Activated naive CD8-positive, alpha-beta T cell (primary cell): ENCODE results near the gene BZW1.

ENCODE experiments used
- H3K27ac Mint-ChIP-seq: one replicate; pipeline ENCODE4 v1.8.0; 2021; ENCODE audit warnings: mixed read lengths
- H3K27me3 Mint-ChIP-seq: one replicate; pipeline ENCODE4 v1.8.0; 2021; ENCODE audit warnings: mixed read lengths
- H3K36me3 Mint-ChIP-seq: one replicate; pipeline ENCODE4 v1.8.0; 2021; ENCODE audit warnings: mixed read lengths
- H3K4me1 Mint-ChIP-seq: one replicate; pipeline ENCODE4 v1.8.0; 2021; ENCODE audit warnings: low read depth, mixed read lengths
- H3K4me3 Mint-ChIP-seq: one replicate; pipeline ENCODE4 v1.8.0; 2021; ENCODE audit warnings: mild to moderate bottlenecking, mixed read lengths
- H3K9me3 Mint-ChIP-seq: one replicate; pipeline ENCODE4 v1.8.0; 2021; ENCODE audit warnings: low read depth, mixed read lengths

Gene BZW1

DNA sequence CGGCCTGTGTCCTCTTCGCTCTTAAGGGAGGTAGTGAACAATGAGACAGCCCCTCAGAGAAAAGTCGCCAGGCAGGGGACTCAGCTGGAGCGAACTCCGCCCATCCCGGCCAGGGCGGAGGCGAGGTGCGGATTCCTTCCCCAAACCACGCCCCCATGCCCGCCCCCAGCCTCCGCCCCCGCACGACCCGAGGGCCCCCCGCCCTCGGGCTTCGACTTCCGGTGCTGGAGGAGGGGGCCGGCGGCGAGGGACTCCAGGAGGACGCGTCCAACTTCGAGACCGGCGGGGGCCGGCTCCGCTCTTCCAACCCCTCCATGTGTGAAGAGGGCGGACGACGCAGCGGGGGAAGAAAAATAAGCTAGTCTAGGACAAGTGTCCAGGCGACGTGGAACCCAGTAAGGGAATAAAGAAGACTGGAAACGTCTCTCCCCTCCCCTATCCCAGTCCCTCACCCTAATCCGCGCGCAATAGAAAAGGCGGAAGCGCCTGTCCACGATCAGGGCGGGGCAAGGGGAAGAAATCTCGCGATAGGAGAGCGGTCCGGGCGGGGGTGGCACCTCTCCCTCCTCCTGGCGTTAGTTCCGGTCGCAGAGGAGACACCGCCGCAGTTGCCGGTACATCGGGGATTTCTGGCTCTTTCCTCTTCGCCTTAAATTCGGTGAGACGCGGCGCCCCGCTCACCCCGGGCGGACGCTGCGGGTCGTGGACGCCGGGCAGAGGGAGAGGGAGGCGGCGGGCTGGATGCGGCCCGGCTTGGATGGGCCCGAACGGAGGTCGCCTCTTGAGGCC is at the start of gene BZW1:
TSS of gene BZW1 (plus strand) at position 578 of the 789 bp plus-strand sequence. CDS start 1,308 bp downstream, outside the sequence.
- Mint-ChIP-seq H3K9me3 (no peaks in the 10 kb centered on the region), H3K4me3 (peak within 1 kb of the TSS; percentile 99), H3K4me1 (peaks cover 49% of the 10 kb centered on the region), H3K36me3 (peaks cover 25% of the 10 kb centered on the region), H3K27me3 (no peaks in the 10 kb centered on the region), H3K27ac (peak within 1 kb of the TSS; percentile 97)

DNA sequence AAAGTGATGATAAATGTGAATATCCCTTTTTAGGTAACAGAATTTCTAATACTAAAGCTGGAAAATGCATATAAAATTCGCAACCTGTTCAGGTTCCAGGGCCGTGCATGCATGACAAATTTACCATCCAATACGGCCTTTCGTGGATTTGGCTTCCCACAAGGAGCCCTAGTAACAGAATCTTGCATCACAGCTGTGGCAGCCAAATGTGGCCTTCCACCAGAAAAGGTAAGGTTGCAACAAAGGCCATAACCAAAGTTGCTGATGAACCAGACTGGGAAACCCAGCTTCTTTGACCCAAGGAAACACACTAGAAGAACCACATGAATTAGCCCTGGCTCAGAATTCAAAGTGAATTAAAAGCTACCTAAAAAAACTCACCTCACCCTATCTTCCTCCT is 49.6 kb upstream of the BZW1 start:
- Mint-ChIP-seq H3K4me1 (peaks cover 20% of the 10 kb centered on the region), H3K36me3 (no peaks in the 10 kb centered on the region), H3K27ac (no peak overlapping the region), H3K9me3 (no peaks in the 10 kb centered on the region), H3K27me3 (no peaks in the 10 kb centered on the region), H3K4me3 (no peak overlapping the region)

DNA sequence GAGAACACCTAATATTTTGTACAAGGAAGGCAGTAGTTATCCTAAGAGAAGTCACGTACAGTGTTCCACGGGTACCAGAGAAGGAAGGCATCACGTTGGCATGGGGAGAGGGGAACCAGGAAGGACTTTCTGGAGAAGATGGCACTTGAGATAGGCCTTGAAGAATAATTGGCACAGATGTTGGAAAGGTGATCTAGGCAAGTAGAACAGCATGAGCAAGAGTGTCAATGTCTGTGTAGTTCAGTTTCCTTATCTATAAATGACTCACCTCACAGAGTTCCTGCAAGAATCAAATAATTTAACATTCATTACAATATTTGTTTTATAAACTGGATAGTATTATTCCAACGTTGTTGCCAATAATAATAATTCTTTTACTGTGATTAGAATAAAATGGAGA is 48.3 kb upstream of the BZW1 start:
- H3K36me3 Mint-ChIP-seq: no peaks in the 10 kb centered on the region
- no peak overlapping the region for H3K27ac Mint-ChIP-seq
- no peaks in the 10 kb centered on the region for H3K27me3 Mint-ChIP-seq
- H3K4me3 Mint-ChIP-seq: no peak overlapping the region
- peaks cover 20% of the 10 kb centered on the region for H3K4me1 Mint-ChIP-seq
- H3K9me3 Mint-ChIP-seq: no peaks in the 10 kb centered on the region

DNA sequence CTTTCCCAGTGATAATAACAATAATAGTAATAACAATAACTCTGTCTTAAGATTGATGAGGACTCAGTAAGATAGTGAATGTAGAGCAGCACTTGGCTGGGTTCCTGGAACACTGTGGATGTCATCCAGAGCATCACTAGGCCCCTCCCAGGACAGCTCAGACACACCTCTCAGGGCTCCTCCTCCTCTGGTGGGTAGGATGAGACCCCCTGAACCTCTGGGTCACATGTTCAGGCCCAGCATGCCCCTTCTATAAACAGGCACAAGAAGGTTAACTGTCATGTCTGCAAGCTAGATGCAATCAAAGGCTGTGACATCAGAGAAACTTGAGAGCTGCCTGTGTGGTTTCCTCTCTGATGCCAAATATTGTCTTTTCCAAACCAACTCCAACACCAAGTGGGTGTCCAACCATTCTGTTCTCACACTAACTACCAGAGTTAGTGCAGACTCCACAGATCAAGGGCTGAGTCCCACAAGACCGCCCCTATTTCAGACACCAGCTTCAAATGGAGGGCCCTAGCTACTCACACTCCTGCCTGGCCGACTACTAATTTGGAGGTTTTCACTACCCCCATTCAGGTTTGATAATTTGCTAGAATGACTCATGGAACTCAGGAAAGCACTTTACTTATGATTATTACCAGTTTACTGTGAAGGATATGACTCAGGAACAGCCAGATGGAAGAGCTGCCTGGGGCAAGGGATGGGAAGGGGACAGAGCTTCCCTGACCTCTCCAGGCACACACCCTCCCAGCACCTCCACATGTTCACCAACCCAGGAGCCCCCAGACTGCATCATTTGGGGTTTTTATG is 46.4 kb upstream of the BZW1 start:
- Mint-ChIP-seq H3K36me3 (no peaks in the 10 kb centered on the region), H3K27ac (peak overlapping the region; percentile 86), H3K4me3 (peak overlapping the region; percentile 42), H3K4me1 (peaks cover 20% of the 10 kb centered on the region), H3K27me3 (no peaks in the 10 kb centered on the region), H3K9me3 (no peaks in the 10 kb centered on the region)

DNA sequence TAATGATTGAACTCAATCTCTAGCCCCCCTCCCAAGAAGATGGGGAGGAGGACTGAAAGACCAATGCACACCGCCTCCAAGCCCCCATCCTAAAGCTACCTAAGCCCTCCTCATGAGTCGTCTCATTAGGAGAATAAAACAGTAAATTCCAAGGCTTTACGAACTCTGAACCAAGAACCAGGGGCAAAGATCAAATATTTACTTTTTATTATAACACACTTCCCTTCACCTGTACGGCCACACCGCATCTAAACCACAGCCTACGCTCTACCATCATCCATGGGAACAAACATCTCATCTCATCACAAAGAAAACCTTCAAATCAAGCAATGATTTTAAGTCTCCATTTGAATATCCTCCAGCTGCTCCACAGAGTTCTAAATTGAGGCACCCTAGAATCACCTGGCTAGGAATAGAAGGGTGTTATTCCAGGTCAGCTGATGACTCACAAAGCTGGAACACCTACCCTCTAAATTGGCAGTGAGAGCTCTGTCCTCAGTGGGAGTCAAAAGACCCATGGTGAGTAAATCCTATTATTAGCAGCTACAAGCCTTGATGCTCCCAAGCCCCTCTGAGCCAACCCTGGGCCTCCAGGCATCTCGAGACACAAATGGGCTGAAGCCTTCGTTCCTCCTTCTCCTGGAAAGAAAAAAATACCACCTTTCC is 45.6 kb upstream of the BZW1 start:
- peaks cover 20% of the 10 kb centered on the region for H3K4me1 Mint-ChIP-seq
- H3K27me3 Mint-ChIP-seq: no peaks in the 10 kb centered on the region
- no peak overlapping the region for H3K4me3 Mint-ChIP-seq
- no peaks in the 10 kb centered on the region for H3K36me3 Mint-ChIP-seq
- no peaks in the 10 kb centered on the region for H3K9me3 Mint-ChIP-seq
- H3K27ac Mint-ChIP-seq: peak overlapping the region; percentile 24

DNA sequence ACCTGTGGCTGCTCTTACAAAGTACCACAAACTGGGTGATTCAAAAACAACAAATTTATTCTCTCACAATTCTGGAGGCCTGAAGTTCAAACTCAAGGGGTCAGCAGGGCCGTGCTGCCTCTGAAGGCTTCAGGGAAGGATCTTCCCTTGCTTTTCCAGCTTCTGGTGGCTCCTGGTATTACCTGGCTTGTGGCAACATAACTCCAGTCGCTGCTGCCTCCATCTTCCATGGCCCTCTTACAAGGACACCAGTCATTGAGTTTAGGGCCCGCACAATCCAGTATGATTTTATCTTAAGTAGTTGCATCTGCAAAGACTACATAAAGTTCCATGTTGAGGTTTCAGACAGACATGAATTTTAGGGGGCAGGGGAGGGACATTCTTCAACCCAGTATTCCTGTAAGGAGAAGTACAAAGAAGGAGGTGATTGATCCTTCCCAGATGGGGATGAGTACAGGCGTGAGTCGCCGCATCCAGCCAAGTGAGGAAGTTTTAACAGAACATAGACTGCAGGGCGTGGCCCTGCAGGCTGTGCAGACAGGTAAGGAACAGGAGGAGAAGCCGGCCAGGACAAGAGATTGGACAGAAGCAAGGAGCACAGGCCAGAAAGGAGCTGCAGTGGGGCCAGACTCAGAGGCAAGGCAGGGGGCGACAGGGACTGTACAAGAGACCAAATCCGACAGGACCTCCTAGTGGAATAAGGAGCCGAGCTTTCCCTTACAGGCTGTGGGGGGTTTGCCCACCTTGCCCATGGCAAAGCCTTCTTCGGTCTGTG is 44.4 kb upstream of the BZW1 start:
- no peak overlapping the region for H3K4me3 Mint-ChIP-seq
- no peaks in the 10 kb centered on the region for H3K36me3 Mint-ChIP-seq
- H3K4me1 Mint-ChIP-seq: peaks cover 20% of the 10 kb centered on the region
- H3K9me3 Mint-ChIP-seq: no peaks in the 10 kb centered on the region
- no peak overlapping the region for H3K27ac Mint-ChIP-seq
- H3K27me3 Mint-ChIP-seq: no peaks in the 10 kb centered on the region

DNA sequence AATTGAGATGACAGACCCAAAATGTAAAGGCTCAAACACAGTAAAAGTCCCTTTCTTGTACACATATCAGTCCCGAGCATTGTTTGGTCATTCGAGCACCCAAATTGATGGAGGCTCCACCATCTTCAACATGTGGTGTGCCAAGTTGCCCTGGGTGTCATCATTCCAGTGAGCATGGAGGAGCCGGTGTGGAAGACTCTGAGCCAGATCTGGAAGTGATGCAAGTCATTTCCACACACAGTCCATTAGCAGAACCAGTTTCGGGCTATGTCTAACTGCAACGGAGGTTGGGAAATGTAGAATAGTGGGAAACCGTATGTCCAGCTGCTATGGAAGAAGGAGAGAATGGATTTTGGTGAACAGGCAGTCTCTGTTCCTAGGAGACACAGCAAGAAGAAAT is 40.9 kb upstream of the BZW1 start:
- Mint-ChIP-seq H3K9me3 (no peaks in the 10 kb centered on the region), H3K36me3 (peaks cover 5% of the 10 kb centered on the region), H3K4me1 (peaks cover 5% of the 10 kb centered on the region), H3K27ac (no peak overlapping the region), H3K4me3 (no peak overlapping the region), H3K27me3 (no peaks in the 10 kb centered on the region)

DNA sequence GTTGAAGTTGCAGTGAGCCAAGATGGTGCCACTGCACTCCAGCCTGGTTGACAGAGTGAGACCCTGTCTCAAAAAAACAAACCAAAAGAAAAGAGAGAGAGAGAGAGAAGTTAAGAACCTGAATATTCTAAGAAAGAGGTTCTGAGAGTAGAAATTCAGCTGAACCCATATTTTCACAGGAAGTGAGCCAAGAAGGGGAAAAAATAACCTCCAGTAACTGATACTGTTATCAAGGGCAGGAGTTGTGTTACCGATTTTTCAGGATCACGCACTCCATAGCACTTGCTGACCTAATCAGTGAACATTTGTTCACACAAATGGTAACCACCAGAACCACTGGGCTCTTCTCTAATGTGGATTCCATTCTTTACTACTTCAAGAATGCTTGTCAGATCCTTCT is 39.1 kb upstream of the BZW1 start:
- H3K4me1 Mint-ChIP-seq: no peaks in the 10 kb centered on the region
- peaks cover 5% of the 10 kb centered on the region for H3K36me3 Mint-ChIP-seq
- H3K4me3 Mint-ChIP-seq: no peak overlapping the region
- H3K27me3 Mint-ChIP-seq: no peaks in the 10 kb centered on the region
- no peak overlapping the region for H3K27ac Mint-ChIP-seq
- no peaks in the 10 kb centered on the region for H3K9me3 Mint-ChIP-seq

DNA sequence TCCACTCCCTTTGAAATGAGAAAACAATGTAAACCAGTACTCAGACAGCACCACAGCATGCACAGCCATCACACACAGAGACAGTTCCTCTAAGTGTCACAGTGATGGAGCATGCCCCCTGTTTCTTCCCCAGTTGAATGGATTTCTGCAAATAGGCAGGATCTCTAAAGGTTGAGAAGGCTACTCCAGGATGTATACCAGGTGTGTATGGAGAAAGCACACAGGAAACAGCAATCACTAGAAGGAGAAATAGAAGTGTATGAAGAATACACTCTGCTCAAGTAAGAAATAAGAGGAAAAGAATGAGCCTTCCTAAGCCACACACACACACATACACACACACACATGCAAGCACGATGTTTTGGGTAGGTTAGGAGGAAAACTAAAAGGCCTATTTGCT is 38.6 kb upstream of the BZW1 start:
- Mint-ChIP-seq H3K4me3 (no peak overlapping the region), H3K4me1 (no peaks in the 10 kb centered on the region), H3K36me3 (peaks cover 5% of the 10 kb centered on the region), H3K27ac (no peak overlapping the region), H3K9me3 (no peaks in the 10 kb centered on the region), H3K27me3 (no peaks in the 10 kb centered on the region)

DNA sequence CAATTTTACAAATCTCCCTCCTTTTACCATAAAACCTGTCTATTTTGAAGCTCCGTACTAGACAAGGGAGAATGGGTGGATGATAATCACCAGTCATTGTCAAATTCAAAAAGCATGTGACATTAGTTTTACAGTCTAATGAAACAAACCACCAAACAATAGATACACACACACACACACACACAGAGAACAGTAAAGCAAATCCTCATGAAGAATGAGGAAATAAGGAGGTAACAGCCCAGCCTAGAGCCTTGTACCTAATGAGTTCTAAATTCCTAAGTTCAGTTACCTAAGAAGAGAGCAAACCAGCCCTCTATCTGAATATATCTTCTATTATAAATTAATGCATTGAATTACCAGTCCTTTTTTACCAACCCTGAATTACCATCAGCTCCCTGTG is 36.8 kb upstream of the BZW1 start:
- H3K4me1 Mint-ChIP-seq: no peaks in the 10 kb centered on the region
- peaks cover 5% of the 10 kb centered on the region for H3K36me3 Mint-ChIP-seq
- H3K27me3 Mint-ChIP-seq: no peaks in the 10 kb centered on the region
- no peak overlapping the region for H3K27ac Mint-ChIP-seq
- no peak overlapping the region for H3K4me3 Mint-ChIP-seq
- no peaks in the 10 kb centered on the region for H3K9me3 Mint-ChIP-seq

DNA sequence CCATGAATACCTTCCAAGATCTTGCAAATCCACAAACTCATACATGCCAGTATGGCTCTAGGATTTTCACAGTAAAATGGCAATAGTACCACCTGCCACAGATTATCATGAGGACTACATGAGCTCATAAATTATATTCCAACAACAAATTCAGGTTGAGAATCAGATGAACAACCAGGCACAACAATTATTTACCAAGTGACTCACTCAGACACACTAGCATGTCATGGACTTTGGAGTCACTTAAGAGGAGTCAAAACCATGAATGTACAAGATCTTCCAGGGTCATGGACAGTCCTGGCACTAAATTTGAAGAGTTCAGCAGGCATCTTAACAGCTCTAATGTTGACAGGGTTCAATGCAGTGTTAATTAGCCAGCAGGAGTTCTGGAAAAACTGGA is 34.4 kb upstream of the BZW1 start:
- Mint-ChIP-seq H3K4me1 (no peaks in the 10 kb centered on the region), H3K4me3 (no peak overlapping the region), H3K9me3 (no peaks in the 10 kb centered on the region), H3K36me3 (peaks cover 5% of the 10 kb centered on the region), H3K27ac (no peak overlapping the region), H3K27me3 (no peaks in the 10 kb centered on the region)

DNA sequence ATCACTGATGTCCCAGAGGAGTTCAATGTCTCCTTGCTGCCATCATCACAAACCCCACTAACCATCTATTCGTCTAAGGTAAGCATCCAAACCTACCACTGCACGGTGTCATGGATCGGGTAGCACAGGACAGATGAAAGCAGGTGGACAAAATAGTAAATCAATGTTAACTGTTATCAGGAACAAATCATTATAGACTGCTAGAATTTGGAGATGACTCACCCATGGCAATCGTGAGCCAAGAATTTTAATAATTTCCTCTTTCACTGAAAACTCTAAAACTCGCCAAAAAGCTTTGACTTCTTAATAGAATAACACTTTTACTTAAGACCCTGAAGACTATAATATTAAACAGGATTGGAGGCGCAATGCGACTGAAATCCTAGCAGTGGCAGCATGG is 33.7 kb upstream of the BZW1 start:
- H3K4me1 Mint-ChIP-seq: no peaks in the 10 kb centered on the region
- H3K4me3 Mint-ChIP-seq: no peak overlapping the region

DNA sequence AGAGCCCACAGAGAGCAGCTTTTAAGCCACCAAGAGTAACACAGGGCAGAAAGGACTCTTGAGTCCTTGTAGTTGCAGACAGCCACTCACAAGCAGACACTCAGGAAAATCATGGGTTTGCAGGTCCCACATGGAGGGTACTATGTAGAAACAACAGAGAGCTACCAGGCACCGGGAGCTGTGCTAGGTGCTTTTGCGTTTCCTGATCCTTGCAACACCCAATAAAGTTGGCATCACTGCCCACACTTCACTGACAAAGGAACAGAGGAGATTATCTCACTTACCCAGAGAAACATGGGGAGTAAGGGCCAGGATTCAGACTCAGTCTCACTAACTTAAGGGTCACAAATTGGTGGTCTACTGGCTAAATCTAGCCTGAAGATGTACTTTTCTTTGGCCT is 32.5 kb upstream of the BZW1 start:
- no peaks in the 10 kb centered on the region for H3K9me3 Mint-ChIP-seq
- H3K27ac Mint-ChIP-seq: no peak overlapping the region
- H3K4me1 Mint-ChIP-seq: no peaks in the 10 kb centered on the region
- H3K27me3 Mint-ChIP-seq: no peaks in the 10 kb centered on the region
- H3K4me3 Mint-ChIP-seq: no peak overlapping the region
- H3K36me3 Mint-ChIP-seq: no peaks in the 10 kb centered on the region

More for the DNA sequence above, 33.7 kb upstream of the BZW1 start:
- Mint-ChIP-seq H3K9me3 (no peaks in the 10 kb centered on the region), H3K36me3 (peaks cover 1% of the 10 kb centered on the region), H3K27ac (no peak overlapping the region), H3K27me3 (no peaks in the 10 kb centered on the region)

DNA sequence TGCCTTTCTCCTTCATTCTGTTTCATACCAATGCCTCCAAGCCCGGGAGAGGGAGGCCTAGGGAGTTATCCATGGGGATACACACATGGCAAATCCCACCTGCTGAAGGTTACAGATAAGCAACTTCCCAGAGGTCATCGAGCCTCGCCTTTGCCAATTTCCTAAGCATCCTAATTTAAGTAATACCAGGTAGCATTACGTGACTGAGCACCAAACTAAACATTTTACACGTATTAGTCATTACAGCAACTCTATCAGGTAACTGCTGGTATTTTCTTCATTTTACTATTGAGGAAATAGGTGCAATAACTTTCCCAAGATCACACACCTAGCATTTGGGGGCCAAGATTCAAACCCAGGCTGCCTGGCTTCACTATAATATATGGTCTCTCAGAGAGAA is 30.1 kb upstream of the BZW1 start:
- H3K36me3 Mint-ChIP-seq: no peaks in the 10 kb centered on the region
- H3K9me3 Mint-ChIP-seq: no peaks in the 10 kb centered on the region
- no peaks in the 10 kb centered on the region for H3K4me1 Mint-ChIP-seq
- H3K4me3 Mint-ChIP-seq: no peak overlapping the region
- H3K27me3 Mint-ChIP-seq: no peaks in the 10 kb centered on the region
- H3K27ac Mint-ChIP-seq: no peak overlapping the region
